IPS-NIHi7 (cell line): ENCODE data around the gene FAM200A.
"Not testable (repeated sequence)": the region's sequence is repeated elsewhere in the genome, so short reads cannot be mapped to it uniquely, and the experiment has no call there.

ENCODE experiments used
- DNase-seq: peaks from one replicate; pipeline ENCODE4 v3.0.0; 2012; ENCODE audit warnings: mixed read lengths; ENCODE audit errors: extremely low spot score

The FAM200A gene

GRCh38 chr7:99559175-99559915 is 7.4 kb upstream of the FAM200A start:
- DNase-seq, result no peak

DNA sequence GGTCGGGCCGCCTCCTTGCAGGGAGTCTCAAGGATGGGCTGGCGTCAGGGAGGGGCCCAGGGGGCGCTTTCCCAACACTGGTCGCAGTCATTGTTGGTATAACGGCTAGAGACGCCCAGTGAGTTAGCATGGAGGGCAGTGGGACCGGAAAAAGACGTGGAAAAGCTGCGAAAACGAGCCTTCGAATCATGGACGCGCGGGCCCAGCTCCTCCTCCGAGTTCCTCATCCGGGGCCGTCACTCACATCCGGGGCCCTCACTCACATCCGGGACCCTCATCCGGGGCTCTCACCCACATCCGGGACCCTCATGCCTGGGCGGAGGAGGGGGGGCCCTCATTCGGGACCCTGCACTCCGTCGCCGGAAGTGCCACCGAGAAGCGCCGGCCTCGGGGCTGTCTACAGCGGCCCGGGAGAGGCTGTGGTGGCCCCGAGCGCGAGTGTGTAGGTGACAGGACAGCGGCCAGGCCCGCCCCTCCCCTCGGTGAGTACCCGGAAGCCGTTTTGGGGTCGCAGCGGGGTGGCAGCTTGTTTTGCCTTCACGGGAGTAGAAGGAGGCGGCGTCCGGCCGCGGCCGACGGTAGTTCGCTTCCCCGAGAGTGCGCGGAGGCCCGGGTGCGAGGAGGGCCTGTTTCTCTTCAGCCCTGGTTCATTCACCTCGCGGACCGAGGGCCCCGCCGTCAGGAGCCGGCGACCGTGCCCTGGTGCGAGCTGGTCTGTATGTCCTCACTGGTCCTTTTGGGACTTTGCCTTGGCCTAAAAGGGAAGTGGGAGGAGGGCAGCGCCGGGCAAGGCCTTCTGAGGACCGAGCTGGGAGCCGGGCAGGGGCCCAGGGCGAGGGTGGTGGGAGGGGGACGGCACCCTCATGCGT is 6.6 kb upstream of the FAM200A start, which contains the start of gene ZNF655:
TSS of gene ZNF655 (plus strand) at position 337 of the 869 bp plus-strand sequence. CDS start 1,918 bp downstream, outside the sequence.
- peak; percentile 99 for DNase-seq

DNA sequence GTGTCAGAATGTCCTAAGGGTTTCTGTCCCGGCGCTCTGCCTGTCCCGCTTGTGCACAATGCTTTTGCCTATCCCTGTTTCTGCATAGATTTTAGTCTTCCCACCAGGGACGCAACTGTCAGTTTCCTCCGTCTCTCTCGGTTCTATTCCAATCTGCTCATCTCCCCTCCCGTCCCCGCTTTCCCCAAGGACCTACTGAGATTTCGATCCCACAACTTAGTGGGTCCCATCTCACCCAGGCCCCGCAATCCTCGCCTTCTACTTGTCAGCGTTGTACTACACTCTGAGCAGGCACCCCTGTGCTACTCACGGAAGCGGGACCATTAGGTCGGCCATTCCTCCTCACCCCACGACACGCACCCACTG is 6.0 kb upstream of the FAM200A start:
- DNase-seq, result no peak

GRCh38 chr7:99557196-99557607 is 5.3 kb upstream of the FAM200A start:
- no peak for DNase-seq

GRCh38 chr7:99554939-99555338 is 3.0 kb upstream of the FAM200A start:
- DNase-seq, result no peak

- DNase-seq, result no peak
Observed at GRCh38 chr7:99553039-99553438, 1.1 kb upstream of the FAM200A start.

DNA sequence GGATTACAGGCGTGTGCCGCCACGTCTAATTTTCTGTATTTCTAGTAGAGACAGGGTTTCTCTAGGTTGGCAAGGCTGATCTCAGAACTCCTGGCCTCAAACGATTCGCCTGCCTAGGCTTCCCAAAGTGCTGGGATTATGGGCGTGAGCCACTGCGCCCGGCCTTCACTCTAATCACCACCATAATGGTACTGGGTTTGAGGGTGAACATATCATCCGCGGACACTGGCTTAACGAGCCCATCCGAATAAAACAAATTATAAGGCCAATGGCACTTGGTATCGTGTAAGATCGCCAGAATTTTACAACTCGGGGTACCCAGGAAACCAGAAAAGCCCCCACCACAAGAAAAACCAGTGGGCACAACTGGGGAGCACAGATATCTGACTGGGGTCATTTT is 580 bp downstream of the FAM200A start:
- no peak for DNase-seq

DNA sequence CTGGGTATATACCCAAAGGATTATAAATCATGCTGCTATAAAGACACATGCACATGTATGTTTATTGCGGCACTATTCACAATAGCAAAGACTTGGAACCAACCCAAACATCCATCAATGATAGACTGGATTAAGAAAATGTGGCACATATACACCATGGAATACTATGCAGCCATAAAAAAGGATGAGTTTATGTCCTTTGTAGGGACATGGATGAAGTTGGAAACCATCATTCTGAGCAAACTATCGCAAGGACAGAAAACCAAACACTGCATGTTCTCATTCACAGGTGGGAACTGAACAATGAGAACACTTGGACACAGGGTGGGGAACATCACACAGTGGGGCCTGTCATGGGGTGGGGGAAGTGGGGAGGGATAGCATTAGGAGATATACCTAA is 2.4 kb downstream of the FAM200A start:
- not testable (repeated sequence) for DNase-seq

GRCh38 chr7:99545308-99545707 is 6.6 kb downstream of the FAM200A start:
- not testable (repeated sequence) for DNase-seq

GRCh38 chr7:99543916-99544315 is 8.0 kb downstream of the FAM200A start:
- DNase-seq, result no peak

- DNase-seq, result no peak
Observed at GRCh38 chr7:99543081-99543671, 8.7 kb downstream of the FAM200A start.

DNA sequence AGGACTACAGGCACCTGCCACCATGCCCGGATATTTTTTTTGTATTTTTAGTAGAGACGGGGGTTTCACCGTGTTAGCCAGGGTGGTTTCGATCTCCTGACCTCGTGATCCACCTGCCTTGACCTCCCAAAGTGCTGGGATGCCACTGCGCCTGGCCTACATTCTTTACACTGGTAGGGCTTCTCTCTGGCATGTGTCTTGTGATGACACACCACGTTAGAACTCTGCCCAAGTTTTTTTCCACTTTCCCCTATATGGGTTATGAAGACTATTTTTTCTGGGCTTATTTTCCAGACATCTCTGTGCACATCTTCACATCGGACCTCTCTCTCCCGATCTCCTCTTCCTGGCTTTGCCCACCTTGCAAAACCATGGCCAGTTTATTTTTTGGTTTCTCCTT is 10.7 kb downstream of the FAM200A start:
- no peak for DNase-seq

GRCh38 chr7:99540542-99540941 is 11.4 kb downstream of the FAM200A start:
- DNase-seq, result no peak

DNA sequence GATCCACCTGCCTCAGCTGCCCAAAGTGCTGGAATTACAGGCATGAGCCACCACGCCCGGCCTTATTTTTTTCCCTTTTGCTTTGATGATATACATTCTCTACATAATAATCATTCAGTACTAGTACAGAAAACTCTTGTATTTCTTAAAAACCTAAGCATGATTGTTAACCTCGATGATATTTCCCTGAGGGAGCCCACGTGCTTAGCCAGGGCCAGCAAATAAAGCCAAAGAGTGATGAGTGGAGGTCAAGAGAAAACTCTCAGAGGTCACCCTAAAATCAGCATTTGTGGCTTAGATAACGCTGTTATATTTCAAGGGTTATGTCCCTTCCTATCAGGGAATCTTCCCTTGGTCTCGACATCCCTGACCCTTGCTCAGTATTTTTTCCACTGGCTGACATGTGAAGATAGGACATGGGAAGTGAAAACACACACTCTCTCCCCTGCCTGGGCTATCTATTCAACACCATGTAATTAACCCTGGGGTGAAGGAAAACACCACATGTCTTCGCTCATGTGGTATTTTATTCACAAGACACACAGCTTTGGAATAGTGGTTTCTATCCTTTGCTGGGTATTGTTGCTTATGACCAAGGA is 12.6 kb downstream of the FAM200A start:
- DNase-seq, result no peak

- DNase-seq, result no peak
Observed at GRCh38 chr7:99535667-99536066, 16.2 kb downstream of the FAM200A start.

DNA sequence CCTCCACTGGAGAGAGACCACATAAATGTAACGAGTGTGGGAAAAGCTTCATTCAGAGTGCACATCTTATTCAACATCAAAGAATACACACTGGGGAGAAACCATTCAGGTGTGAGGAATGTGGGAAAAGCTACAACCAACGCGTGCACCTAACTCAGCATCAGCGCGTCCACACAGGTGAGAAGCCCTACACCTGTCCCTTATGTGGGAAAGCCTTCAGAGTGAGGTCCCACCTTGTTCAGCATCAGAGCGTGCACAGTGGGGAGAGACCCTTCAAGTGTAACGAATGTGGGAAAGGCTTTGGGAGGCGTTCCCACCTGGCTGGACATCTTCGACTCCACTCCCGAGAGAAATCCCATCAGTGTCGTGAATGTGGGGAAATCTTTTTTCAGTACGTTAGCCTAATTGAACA is 20.6 kb downstream of the FAM200A start:
- no peak for DNase-seq

GRCh38 chr7:99525713-99526440 is 26.0 kb downstream of the FAM200A start:
- DNase-seq, result peak; percentile 45

GRCh38 chr7:99521399-99521798 is 30.5 kb downstream of the FAM200A start:
- no peak for DNase-seq

DNA sequence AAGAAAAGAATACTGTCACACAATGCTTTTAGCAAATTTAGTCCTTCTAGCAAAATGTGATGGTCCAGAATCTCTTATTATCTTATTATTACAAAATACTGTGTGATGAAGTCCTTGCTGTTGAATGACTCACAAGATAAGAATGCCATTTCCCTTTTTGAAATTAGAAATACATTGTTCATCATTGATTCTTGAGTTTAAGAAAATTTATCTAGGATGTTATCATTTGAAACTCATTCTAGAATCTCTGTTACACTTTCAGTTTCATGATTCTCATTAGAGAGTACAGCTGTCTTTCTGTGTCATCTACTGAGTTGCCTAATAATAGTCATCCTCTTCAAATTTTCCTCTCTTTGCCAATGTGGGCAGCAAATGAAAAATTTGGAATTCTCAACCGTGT is 37.9 kb downstream of the FAM200A start:
- no peak for DNase-seq

DNA sequence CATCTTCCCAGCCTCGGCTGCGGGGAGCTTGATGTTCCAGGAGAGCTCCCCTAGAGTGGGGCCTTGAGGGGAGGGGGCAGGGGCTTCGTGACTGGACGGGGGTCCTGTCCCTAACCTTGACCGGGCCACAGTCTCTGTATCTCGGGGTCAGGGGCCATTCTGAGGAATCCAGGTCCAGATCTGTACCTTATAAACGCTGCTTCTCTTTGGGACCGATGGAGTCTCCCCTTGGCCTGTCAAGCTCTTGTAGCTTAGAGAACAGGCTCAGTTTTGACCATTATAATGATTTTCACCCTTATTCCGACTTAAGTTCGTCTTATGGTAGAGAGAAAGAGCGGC is 46.6 kb downstream of the FAM200A start:
- DNase-seq, result no peak

- DNase-seq, result peak; percentile 96
Observed at GRCh38 chr7:99504603-99505323, 47.2 kb downstream of the FAM200A start, which contains the start of gene ZKSCAN5. Gene ZKSCAN5 (plus strand): TSS chr7:99504662. CDS start chr7:99506045, 1,383 bp downstream.
